NCI-H345 treated with DMSO at 0.1 percent for 48 hours (cell line): Measurements from ENCODE around the gene UBASH3A.

Source experiments
- DNase-seq: peaks from one replicate; lab custom pipeline; 2025; ENCODE audit not compliant: unreplicated experiment; lab: John Stamatoyannopoulos, UW

Gene UBASH3A, protein sequence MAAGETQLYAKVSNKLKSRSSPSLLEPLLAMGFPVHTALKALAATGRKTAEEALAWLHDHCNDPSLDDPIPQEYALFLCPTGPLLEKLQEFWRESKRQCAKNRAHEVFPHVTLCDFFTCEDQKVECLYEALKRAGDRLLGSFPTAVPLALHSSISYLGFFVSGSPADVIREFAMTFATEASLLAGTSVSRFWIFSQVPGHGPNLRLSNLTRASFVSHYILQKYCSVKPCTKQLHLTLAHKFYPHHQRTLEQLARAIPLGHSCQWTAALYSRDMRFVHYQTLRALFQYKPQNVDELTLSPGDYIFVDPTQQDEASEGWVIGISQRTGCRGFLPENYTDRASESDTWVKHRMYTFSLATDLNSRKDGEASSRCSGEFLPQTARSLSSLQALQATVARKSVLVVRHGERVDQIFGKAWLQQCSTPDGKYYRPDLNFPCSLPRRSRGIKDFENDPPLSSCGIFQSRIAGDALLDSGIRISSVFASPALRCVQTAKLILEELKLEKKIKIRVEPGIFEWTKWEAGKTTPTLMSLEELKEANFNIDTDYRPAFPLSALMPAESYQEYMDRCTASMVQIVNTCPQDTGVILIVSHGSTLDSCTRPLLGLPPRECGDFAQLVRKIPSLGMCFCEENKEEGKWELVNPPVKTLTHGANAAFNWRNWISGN

DNA sequence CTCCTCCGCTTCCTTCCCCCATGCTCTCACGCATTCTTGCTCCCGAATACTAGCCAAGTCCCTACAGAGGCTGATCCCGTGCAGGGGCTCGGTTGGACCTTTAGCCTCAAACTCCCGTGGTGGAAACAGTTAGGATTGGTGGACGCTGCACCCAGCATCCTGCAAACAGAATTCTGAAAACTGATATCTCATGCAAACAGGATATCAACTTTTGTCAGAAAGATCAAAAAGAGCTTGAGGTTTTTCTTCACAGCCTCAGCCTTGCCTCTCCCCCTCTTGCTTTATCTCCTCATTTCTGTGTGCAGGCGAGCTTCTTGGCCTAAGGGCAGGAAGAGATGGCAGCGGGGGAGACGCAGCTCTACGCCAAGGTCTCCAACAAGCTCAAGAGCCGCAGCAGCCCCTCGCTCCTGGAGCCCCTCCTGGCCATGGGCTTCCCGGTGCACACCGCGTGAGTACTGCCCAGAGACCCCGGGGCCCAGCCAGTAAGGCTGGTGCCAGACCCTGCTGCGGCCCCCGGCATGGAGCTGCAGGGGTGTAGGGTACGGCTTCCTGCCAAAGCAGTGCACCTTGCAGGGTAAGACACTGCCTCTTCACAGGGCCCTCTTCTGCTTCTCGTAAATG is at the start of gene UBASH3A:
UBASH3A (plus strand) TSS at position 292 of the 621 bp plus-strand sequence; CDS start at position 336, 44 bp downstream.
- no peak for DNase-seq

DNA sequence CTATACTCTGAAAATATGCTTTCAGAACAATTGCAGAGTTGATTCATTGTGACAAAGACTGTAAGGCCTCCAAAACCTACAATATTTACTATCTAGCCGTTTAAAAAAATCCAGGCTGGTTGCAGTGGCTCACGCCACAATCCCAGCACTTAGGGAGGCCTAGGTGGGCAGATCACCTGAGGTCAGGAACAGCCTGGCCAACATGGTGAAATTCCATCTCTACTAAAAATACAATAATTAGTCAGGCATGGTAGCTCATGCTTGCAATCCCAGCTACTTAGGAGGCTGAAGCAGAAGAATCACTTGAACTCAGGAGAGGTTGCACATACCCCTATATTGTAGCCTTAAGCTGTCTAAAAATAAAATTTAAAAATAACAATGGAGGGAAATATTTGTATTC is 47.7 kb upstream of the UBASH3A start:
- no peak for DNase-seq

DNA sequence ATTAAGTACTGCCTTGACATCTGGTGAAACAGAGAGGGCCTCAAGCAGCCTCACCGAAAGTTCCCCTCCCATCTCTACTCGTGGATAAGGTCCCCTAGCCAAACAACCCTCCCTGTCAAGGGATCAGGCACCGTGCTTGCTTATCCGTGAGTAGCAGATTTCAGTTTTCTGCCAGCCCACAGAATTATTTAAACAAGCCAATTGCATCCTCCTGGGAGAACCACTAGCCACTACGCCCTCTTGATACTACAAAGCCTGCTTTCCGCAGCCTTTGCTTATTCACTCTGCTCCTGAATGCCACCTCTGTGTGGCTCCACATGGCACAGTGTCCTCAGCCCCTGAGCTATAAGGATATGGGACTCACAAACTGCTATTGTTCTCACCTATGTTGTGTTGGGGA is 47.1 kb upstream of the UBASH3A start:
- no peak for DNase-seq

DNA sequence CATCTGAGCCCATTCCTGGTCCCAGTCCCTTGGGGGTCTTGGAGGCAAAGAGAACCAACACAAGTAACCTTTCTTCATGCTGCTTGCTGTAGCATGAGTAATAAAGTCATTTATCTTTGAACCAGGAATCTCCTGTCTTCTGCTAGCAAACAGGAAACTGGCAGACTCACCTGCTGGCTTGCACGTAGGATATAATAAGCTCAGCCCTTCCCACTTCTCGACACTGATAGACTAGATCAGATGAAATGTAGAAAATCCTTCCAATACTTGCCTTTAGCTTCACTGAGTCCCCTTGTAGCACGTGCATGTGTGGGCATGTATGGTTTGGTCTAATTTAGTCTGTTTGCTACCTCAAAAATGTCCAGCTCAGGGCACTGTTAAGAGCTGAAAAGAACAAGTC is 46.4 kb upstream of the UBASH3A start:
- DNase-seq, result no peak

DNA sequence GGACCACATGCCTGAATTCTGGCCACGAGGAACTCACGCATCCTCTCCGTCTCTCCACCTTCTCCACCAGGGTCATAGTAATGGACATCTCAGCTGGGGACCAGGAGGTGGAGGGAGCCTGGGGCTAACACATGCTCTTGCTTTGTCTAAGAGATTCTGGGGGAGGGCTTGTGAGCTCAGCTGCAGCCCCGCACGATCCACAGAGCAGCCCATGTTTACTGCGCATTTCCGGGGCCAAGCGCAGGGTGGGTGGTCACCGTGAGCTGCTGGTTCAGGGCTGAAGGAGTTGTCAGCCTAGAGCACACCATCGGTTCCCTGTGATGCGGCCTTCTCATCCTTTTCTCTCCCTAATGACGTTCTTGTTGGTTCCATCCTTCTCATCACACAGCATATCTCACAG is 45.4 kb upstream of the UBASH3A start:
- DNase-seq, result no peak

DNA sequence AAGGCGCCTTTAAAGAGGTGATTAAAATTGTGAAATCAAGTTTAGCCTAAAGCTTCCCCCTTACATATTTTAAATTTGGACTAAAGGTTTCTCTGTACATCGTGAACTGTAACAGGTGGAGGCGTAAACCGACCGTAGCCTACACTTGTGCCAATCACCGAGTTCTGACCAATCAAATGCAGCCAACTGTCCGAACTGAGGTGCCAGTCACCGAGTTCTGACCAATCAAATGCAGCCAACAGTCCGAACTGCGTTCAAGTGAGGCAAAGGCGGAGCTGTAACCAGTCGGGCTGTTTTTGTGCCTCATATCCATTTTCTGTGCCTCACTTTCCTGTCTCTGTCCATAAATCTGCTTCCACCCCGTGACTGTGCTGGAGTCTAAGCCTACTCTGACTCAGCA is 44.8 kb upstream of the UBASH3A start:
- DNase-seq, result no peak

DNA sequence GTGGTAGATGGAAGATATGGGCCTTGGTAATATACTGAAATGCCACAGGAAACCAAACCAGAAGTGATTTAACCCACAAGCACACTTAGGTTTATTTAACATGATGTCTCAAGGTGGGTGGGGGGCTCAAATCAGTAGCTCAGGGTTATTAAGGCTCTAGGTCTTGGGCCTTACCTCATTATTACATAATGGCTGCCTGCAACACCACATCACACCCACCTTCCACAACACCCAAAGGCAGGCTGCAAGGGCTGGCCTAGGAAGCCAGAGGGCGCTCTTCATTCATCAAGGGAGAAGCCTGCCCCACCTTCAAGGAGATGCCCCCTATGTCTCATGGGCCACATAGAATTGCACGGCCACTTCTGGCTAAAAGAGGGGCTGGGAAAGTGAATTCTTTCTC is 43.4 kb upstream of the UBASH3A start:
- DNase-seq, result no peak

DNA sequence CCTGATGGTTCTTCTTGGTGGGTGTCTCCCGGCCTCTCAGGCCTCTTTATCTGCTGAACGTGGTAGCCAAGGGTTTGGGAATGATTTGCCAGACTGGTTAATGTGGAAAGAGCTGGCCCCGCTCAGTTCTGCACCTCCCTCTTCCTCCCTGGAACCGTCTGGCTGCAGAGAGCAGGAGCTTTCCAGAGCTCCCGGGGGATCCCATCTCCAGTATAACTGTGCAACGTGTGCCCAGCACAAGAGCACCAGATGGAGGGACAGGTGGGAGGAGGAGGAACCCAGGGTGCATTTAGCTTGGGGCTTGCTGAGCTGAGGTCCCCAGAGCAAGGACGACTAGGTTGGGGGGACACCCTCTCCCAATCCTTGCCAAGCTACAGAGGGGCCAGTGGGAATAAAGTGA is 42.4 kb upstream of the UBASH3A start:
- no peak for DNase-seq

DNA sequence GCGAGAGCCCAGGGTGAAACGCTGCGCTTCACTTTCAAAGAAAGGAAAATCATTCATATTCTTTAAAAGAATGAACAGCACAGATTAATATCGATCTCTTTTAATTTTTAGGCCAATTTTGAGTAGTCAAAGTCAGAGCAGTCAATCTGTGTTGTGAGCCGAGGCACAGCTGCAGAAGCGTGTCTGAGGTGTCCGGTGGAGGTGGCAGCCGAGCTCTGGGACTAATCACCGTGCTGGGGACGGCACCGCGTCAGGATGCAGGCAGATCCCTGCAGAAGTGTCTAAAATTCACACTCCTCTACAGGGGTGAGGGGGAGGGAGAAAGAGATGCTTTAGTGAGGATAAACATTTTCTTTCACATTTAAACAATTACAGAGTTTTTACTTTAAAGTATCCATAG is 41.5 kb upstream of the UBASH3A start:
- DNase-seq, result no peak

DNA sequence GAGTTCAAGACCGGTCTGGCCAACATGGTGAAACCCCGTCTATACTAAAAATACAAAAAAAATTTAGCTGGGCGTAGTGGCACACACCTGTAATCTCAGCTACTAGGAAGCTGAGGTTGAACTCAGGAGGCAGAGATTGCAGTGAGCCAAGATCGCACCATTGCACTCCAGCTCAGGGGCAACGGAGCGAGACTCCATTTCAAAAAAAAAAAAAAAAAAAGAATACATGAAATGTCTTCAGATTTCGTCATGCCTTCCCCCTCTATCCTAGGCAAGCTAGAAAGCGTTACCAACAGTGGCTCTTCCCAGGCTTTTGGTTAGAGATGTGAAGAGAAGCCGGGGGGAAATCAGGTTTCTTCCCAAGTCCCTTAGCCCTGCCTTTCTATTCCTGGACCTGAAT is 41.0 kb upstream of the UBASH3A start:
- no peak for DNase-seq

DNA sequence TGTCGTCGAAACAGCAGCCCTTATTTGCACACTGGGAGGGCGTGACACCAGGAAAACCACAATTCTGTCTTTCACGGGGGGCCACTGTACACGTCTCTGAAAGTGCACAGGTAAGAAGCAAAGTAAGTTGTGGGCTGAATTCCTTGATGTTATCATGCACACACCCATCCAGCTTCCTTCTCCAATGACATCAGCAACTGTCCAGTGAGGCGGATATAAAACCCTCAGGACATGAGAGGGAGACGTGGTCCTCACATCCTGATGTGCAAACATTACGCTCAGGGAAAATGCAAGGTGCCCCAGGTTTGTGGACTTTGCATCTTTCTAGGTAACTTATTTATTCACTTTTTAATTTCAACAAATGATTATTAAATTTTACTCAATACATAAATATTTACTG is 40.4 kb upstream of the UBASH3A start:
- DNase-seq, result no peak

DNA sequence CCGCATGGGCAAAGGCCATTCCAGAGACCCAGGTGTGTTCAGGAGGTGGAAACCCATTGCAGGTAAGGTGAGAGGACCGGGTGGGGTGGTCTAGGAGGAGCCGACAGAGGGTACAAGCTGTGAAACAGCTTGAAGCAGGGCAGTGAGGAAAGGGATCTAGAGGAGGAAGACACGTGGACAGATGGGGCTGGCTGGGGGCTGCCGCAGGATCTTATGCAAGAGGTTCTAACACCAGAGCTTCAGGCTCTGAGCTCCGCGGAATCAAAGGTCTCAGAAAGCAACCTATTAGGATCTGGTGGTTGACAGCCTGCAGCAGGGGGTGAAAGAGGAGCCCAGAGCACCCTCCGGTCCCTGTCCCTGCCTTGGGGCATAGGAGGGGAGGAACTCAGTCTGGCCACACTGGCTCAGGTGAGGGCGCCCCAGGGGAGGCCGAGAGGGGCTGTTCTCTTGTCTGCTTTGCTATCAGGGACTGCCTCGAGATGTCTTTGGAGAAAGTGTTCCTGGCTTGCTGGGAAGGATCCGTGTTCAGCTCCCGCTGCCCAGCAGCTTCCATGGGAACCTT is 39.3 kb upstream of the UBASH3A start:
- no peak for DNase-seq

DNA sequence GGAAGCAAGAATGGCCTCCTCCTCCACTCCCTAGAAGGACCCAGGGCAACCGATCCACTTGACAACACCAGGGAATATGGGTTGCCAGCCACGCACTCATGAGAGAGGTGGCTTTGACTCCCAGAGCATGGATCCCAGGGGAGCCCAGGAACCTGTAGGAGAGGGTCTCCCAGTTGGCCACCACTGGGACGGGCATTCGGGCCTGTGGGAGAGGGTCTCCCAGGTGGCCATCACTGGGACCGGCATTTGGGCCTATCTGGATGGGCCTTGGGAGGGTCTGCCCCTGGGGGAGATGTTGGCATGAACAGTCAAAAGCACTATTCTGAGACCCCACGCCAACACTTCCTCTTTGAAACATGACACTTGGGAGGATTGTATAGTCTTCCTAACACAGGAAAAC is 37.9 kb upstream of the UBASH3A start:
- no peak for DNase-seq

DNA sequence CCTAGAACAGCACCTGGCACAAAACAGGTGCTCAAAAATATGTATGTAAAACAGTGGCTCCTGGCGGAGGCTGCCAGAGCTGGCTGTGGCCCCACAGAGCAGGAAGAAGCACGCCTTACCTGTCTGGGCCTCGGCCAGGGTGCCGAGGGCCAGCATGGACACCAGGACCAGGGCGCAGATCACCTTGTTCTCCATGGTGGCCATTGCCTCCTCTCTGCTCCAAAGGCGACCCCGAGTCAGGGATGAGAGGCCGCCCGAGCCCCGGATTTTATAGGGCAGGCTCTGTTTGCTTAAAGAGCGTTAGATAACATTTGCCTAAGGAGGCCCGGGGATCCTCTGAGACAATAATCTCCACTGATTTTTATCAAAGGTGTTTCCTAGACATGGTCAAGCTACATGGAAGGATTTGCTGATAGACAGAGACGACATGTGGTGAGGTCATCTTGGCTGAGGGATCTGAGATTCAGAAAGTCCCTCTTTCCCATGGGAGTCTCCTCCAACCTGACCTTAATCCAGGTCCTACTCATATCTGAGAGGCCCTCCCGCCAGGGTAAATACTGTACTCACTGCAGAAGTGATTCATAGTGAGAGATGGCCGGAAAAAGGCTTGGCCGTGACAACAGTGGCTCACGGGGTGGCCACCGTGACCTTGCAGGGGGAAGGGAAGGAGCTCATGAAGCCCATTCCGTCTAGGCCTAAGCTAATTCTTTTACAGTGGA is 37.3 kb upstream of the UBASH3A start, which contains the start of gene TFF1:
TFF1 (minus strand) TSS at position 244 of the 719 bp plus-strand sequence; CDS start at position 204, 40 bp downstream.
- no peak for DNase-seq

DNA sequence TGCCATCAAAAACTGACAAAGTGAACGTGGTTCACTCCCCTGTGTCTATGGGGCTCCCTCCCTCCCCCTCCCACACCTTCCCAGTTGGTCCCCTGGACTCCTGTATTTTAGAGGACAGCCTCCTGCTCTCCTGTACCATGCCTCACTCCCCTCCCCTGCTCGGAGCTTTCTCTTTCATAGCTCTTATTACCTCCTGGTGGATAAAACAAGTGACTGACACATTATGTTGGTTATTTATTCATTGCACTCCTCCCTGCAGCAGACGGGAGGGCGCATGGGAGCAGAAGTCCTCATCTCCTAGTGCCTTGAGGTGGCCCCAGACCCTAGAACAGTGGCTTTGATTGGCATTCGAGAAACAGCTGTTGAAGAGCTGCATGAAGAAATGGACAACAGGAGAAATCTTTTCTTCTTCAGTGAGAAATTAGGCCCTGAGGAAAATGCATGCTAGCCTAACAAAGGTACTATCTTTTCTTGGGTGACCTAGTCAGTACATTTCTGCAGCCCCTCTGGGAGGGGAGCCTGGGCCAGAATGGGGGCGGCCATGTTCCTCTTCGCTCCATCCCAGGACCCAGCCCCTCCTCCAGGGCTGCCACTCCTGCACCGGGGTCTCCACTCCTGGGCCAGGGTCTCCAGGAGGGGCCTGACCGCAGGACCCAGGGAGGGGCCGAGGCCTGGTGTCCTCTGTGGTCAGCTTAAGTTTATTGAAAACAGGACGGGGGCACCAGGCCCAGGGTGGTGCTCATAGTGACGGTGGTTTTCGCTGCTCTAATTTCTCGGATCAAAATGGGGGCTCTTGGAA is 36.1 kb upstream of the UBASH3A start:
- DNase-seq, result no peak

DNA sequence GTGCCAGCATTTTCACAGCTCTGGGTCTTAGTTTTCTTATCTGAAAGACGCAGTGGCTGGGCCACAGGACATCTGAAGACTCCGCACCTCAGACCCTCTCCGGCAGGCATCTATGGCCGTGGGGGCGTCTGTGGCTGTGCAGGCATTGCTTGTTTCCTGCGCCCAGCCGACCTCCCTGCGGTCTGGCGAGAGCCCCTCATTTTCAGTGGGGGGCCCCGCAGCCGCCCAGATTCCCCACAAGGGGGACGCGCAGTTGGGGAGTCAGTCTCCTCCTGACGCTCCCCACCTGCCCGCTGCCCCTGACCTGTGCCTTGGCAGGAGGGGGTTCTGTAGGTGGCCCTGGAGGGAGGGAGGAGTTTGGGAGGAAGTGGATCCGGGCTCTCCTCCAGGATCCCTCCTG is 33.9 kb upstream of the UBASH3A start:
- DNase-seq, result no peak

DNA sequence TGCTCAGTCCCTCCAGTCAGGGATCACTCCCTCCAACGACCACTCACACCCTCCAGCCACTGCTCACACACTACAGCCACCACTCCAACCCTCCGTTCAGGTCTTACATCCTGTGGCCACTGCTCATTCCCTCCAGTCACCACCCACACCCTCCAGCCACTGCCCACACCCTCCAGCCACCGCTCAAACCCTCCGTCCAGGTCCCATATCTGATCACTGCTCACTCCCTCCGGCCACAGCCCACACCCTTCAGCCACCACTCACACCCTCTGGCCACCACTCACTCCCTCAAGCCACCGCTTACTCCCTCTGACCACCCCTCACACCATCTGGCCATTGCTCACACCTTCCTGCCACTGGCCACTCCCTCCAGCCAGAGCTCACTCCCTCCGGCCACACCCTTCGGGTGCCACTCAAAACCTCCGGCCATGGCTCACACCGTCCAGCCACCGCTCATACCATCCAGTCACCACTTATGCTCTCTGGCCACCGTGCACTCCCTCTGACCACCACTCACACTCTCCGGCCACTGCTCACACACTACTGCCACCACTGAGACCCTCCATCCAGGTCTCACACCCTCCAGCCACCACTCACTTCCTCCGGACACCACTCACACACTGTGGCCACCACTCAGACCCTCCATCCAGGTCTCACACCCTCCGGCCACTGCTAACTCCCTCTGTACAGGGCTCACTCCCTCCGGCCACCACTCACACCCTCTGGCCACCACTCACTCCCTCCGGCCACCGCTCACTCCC is 32.6 kb upstream of the UBASH3A start:
- no peak for DNase-seq

DNA sequence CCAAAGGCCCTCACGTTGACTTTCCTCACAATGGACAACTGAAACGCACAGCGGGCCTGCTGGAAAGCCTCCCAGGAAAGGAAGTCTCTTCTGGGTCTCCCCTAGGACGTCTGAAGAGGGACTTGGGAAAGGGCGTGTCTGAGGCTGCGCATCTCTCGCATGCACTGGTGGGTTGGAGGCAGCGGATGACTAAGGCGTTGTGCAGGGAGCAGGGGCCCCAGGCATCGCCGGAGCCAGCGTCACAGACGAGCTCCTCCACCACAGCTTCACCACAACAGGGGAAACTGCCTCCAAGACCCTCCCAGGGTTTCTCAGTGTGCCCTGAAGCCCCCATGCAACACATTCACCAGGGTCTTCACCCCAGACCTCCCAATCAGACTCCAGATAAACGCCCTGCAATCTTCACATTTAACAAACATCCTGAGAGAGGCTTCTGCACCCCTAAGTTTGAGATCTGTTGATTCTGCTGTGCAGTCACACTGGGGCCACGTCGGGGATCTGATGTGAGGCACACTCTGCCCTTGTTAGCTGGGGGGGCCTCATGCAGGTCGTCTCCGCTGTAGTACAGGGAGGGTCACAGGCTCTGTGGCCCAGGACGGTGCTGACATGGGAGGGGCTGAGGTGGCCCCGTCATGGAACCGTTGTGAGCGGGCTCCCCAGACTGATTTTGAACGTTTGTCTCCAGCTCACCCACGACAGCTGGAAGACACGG is 30.4 kb upstream of the UBASH3A start:
- no peak for DNase-seq

DNA sequence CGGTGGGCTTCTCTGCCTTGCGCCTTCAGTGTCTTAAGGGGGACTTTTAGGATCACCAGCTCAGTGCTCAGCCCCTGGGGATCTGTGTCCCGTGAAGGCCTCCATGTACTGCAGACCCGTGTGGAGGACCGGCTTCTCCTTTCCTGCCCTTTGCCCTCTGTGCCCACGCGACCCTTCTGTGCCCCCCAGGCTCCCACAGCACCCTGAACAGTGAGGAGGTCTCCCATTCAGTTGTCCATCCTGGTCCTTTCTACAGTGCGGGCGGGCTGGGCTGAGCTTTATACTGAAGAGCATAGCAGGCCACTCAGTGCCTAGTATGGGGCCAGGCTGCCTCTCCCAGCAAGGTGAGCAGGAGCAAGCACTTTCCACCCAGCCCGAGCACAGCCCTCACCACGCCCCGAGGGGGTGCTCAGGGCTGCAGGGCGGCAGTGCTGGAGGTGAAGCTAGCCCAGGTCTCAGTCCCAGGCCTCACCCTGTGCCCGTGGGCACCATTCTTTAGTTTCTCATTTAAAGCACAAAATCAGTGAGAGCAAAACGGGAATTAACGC is 29.7 kb upstream of the UBASH3A start:
- no peak for DNase-seq
